K562 (cell line): Measurements from ENCODE around the gene MAP1LC3B2. TPM values are rescaled to one million over a fixed set of nuclear protein-coding genes. Genes with fewer than 3 reads are reported as not detected.

Experiments
- BCL6 ChIP-seq: fragments of 250-450 bp; sonication (Bioruptor Pico); IDR thresholded peaks from 2 replicates; pipeline ENCODE4 v1.4.0; 2020
- CTCF ChIP-seq, 3 experiments: IDR thresholded peaks in 2 of 3; conservative IDR thresholded peaks in 1 of 3; 2 replicates each; pipeline ENCODE4 v1.5.1; 2011 to 2012; ENCODE audit warnings: low read length in 3 of 3, mild to moderate bottlenecking in 3 of 3, control low read depth in 2 of 3, improper control_type of control experiment in 1 of 3, inconsistent platforms in 1 of 3, low read depth in 1 of 3, mixed read lengths in 1 of 3, moderate library complexity in 1 of 3; ENCODE audit not compliant: insufficient read depth in 2 of 3
- E2F3 ChIP-seq: fragments of 250-450 bp; sonication (Bioruptor Pico); IDR thresholded peaks from 2 replicates; pipeline ENCODE4 v1.4.0; 2020; ENCODE audit warnings: mild to moderate bottlenecking
- MCM7 ChIP-seq, 2 experiments: fragments of 450-650 bp; IDR thresholded peaks; 2 replicates each; pipeline ENCODE4 v1.6.1; 2016 to 2018
- MED1 ChIP-seq: sonication (generic); formaldehyde crosslinking; IDR thresholded peaks from 2 replicates; pipeline ENCODE4 v1.8.1; 2023; ENCODE audit warnings: missing genetic modification reagents, borderline replicate concordance
- MYC ChIP-seq, 2 experiments: fragments of 250-450 bp in 1 of 2; sonication (Bioruptor Pico) in 1 of 2; IDR thresholded peaks; 2 replicates each; pipeline versions ENCODE4 v1.5.1 to v1.6.1; 2012 to 2021; ENCODE audit warnings: low read depth in 2 of 2, borderline replicate concordance in 1 of 2, improper control_type of control experiment in 1 of 2, low read length in 1 of 2, mild to moderate bottlenecking in 1 of 2, moderate library complexity in 1 of 2
- POLR2H ChIP-seq: IDR thresholded peaks from 2 replicates; pipeline ENCODE4 v1.6.1; 2016; ENCODE audit warnings: missing genetic modification characterization, low read depth, mild to moderate bottlenecking, control low read depth, missing compliant biosample characterization, moderate library complexity
- REST ChIP-seq, 2 experiments: fragments of 450-650 bp; formaldehyde crosslinking in 1 of 2; IDR thresholded peaks; 2 replicates each; pipeline versions ENCODE4 v1.4.0 to v1.6.1; 2014 to 2020; ENCODE audit warnings: mild to moderate bottlenecking in 2 of 2, borderline replicate concordance in 1 of 2, low read depth in 1 of 2
- SAP30 ChIP-seq: fragments of 200-600 bp; sonication (generic); IDR thresholded peaks from 2 replicates; pipeline ENCODE4 v1.6.1; 2012; ENCODE audit warnings: borderline replicate concordance, low read depth, mild to moderate bottlenecking, moderate library complexity, low read length, control low read depth, inconsistent platforms; ENCODE audit not compliant: insufficient read depth, poor library complexity, severe bottlenecking
- SMARCA4 ChIP-seq: fragments of 450-650 bp; IDR thresholded peaks from 2 replicates; pipeline ENCODE4 v1.6.1; 2016
- SRSF7 ChIP-seq: fragments of 200-400 bp; formaldehyde crosslinking; optimal IDR thresholded peaks from 2 replicates; pipeline ENCODE3; 2017; ENCODE audit warnings: mild to moderate bottlenecking, low read depth, low read length
- TAF9B ChIP-seq: fragments of 450-650 bp; IDR thresholded peaks from 2 replicates; pipeline ENCODE4 v1.6.1; 2018; ENCODE audit warnings: mild to moderate bottlenecking; ENCODE audit not compliant: partially characterized antibody
- TAL1 ChIP-seq: fragments of 450-650 bp; IDR thresholded peaks from 2 replicates; pipeline ENCODE4 v1.6.1; 2016; ENCODE audit warnings: mild to moderate bottlenecking
- TCF7 ChIP-seq: sonication (generic); IDR thresholded peaks from 2 replicates; pipeline ENCODE4 v1.6.1; 2016; ENCODE audit warnings: antibody characterized with exemption, borderline replicate concordance
- YY1 ChIP-seq, 3 experiments: IDR thresholded peaks; 2 replicates each; pipeline ENCODE4 v1.6.1; 2011; ENCODE audit warnings: low read length in 2 of 3, mild to moderate bottlenecking in 2 of 3, moderate library complexity in 2 of 3, borderline replicate concordance in 1 of 3, control low read depth in 1 of 3, low read depth in 1 of 3; ENCODE audit not compliant: insufficient read depth in 3 of 3, insufficient replicate concordance in 2 of 3, control insufficient read depth in 1 of 3, insufficient read length in 1 of 3; ENCODE audit errors: extremely low read depth in 1 of 3
- ZBTB17 ChIP-seq: fragments of 450-650 bp; formaldehyde crosslinking; IDR thresholded peaks from 2 replicates; pipeline ENCODE4 v1.4.0; 2020; ENCODE audit warnings: mild to moderate bottlenecking
- ZNF668 ChIP-seq: fragments of 250-450 bp; sonication (Bioruptor Pico); IDR thresholded peaks from 2 replicates; pipeline ENCODE4 v1.8.0; 2022; ENCODE audit warnings: mild to moderate bottlenecking, inconsistent platforms
- ZNF75A ChIP-seq: fragments of 450-650 bp; formaldehyde crosslinking; IDR thresholded peaks from 2 replicates; pipeline ENCODE4 v1.4.0; 2020; ENCODE audit warnings: mild to moderate bottlenecking
- polyA plus RNA-seq, 8 experiments: library from polyadenylated mRNA; depleted of rRNA in 4 of 8; stranded (reverse) in 5 of 8; unstranded in 3 of 8; fragments of >200 nt; fragmentation: Nextera tagmentation in 2 of 8; fragmentation: Illumina TruSeq in 1 of 8; extraction: Ambion mirVana in 2 of 8; extraction: Trizol in 1 of 8; gene quantifications; 2 replicates each; pipeline versions ENCODE4 v1.2.1 to v1.2.3, GENCODE V29; 2011 to 2014; ENCODE audit warnings: inconsistent platforms in 1 of 8, missing spikeins in 1 of 8
- total RNA-seq, 7 experiments: library from RNA; depleted of rRNA in 6 of 7; stranded (reverse); fragments of >200 nt in 6 of 7; fragmentation: Illumina TruSeq in 2 of 7; extraction: Trizol in 2 of 7; gene quantifications; 2 replicates each; pipeline versions ENCODE4 v1.2.1 to v1.2.3, GENCODE V29; 2011 to 2021; ENCODE audit warnings: low replicate concordance in 1 of 7

Gene MAP1LC3B2
- total and polyA plus RNA-seq, 9 of the 15 experiments (the other 6 are each of a cell fraction or from before 2014, with no cell fraction given) = 0.53 to 2.8 (median 0.76) TPM; not detected in 2

- TF ChIP-seq SAP30 (no peak), ZBTB17 (CRISPR knock-in tag) (no peak), TAF9B (no peak), YY1 (IDR thresholded peaks at IDR 0.05; ENCODE audit: borderline replicate concordance in 1 of 3, control insufficient read depth in 1 of 3, extremely low read depth in 1 of 3, insufficient read depth in 3 of 3, insufficient read length in 1 of 3, insufficient replicate concordance in 2 of 3, low read depth in 1 of 3, low read length in 2 of 3) (no peak), POLR2H (tag) (no peak), CTCF (IDR thresholded peaks at IDR 0.05 in 2 of 3, conservative IDR thresholded peaks at IDR 0.05 in 1 of 3; ENCODE audit: insufficient read depth in 2 of 3, low read depth in 1 of 3, low read length in 3 of 3) (peak in 2 of 3 experiments; percentile 2 to 20; a peak in 2 of 6 replicates), ZNF75A (peak; percentile 60; the same call in 1 of the 2 replicates), MED1 (CRISPR knock-in tag) (no peak), BCL6 (CRISPR knock-in tag) (no peak), MCM7 (IDR thresholded peaks at IDR 0.05) (no peak), SMARCA4 (0 out of 2 replicates have a peak, but pooled peaks have one; percentile 22), ZNF668 (CRISPR knock-in tag) (no peak), E2F3 (CRISPR knock-in tag) (no peak), MYC (IDR thresholded peaks at IDR 0.05; ENCODE audit: low read depth, low read length) (no peak), MYC (CRISPR knock-in tag; IDR thresholded peaks at IDR 0.05; ENCODE audit: borderline replicate concordance, low read depth) (no peak), TAL1 (no peak), REST (IDR thresholded peaks at IDR 0.05; ENCODE audit: borderline replicate concordance) (no peak), REST (CRISPR knock-in tag; IDR thresholded peaks at IDR 0.05; ENCODE audit: low read depth) (no peak), TCF7 (no peak), SRSF7 (no peak)
Measured at GRCh38 chr12:116568203-116568602, 9.0 kb downstream of the MAP1LC3B2 start (continued).
